Mucosa of rectum (tissue), 2 donors: Measurements from ENCODE around the gene UNC45A.
A peak's percentile ranks its signal among the peaks of the same experiment; 100 is the strongest.

ENCODE experiments used
- H3K27ac ChIP-seq, 2 donors: one replicate each; pipeline ENCODE4 v1.7.0; 2013; ENCODE audit warnings: inconsistent platforms in 2 of 2, low read depth in 2 of 2, low read length in 2 of 2
- H3K27me3 ChIP-seq, 2 donors: one replicate each; pipeline ENCODE4 v1.7.0; 2013; ENCODE audit warnings: low read length in 2 of 2; ENCODE audit not compliant: control insufficient read depth in 2 of 2, insufficient read depth in 2 of 2
- H3K36me3 ChIP-seq, 2 donors: one replicate each; pipeline ENCODE4 v1.7.0; 2013; ENCODE audit warnings: low read length in 2 of 2; ENCODE audit not compliant: control insufficient read depth in 2 of 2, insufficient read depth in 2 of 2
- H3K4me1 ChIP-seq, 2 donors: one replicate each; pipeline ENCODE4 v1.7.0; 2013; ENCODE audit warnings: low read length in 2 of 2, mild to moderate bottlenecking in 1 of 2; ENCODE audit not compliant: control insufficient read depth in 2 of 2, insufficient read depth in 2 of 2
- H3K4me3 ChIP-seq, 2 donors: one replicate each; pipeline ENCODE4 v1.7.0; 2013; ENCODE audit warnings: low read length in 2 of 2
- H3K9ac ChIP-seq, 2 donors: one replicate each; pipeline ENCODE4 v1.7.0; 2013; ENCODE audit warnings: low read length in 2 of 2, low read depth in 1 of 2, mild to moderate bottlenecking in 1 of 2
- H3K9me3 ChIP-seq, 2 donors: one replicate each; pipeline ENCODE4 v1.7.0; 2013; ENCODE audit warnings: low read length in 2 of 2; ENCODE audit not compliant: control insufficient read depth in 2 of 2
- donor health status: healthy.
- donor health status: Normal muscosa, but diverticular disease.

UNC45A gene

GRCh38 chr15:90910441-90911301 lies 24.4 kb upstream of the UNC45A start:
- Histone ChIP-seq H3K4me3 (no peak overlapping the region), H3K9ac (no peak overlapping the region), H3K9me3 (no peaks in the 10 kb centered on the region), H3K4me1 (no peaks in the 10 kb centered on the region), H3K27me3 (no peaks in the 10 kb centered on the region), H3K27ac (no peak overlapping the region), H3K36me3 (peaks cover 78 to 85% of the 10 kb centered on the region in 2 donors)

DNA sequence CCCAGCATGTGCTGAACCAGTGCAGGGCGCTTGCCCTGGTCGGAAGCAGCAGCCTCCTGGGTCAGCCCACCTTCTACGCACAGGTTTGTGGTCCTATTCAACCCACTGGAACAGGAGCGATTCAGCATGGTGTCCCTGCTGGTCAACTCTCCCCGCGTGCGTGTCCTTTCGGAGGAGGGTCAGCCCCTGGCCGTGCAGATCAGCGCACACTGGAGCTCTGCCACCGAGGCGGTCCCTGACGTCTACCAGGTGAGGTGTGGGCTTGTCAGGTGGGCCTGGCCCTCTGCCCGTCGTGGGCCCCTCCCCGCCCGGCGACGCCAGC lies 23.8 kb upstream of the UNC45A start:
- Histone ChIP-seq H3K4me1 (no peaks in the 10 kb centered on the region), H3K36me3 (peaks cover 78 to 81% of the 10 kb centered on the region in 2 donors), H3K9ac (no peak overlapping the region), H3K27ac (no peak overlapping the region), H3K4me3 (no peak overlapping the region), H3K27me3 (no peaks in the 10 kb centered on the region), H3K9me3 (no peaks in the 10 kb centered on the region)

GRCh38 chr15:90911906-90912769 lies 22.9 kb upstream of the UNC45A start:
- Histone ChIP-seq H3K9ac (no peak overlapping the region), H3K36me3 (peaks cover 78 to 81% of the 10 kb centered on the region in 2 donors)

DNA sequence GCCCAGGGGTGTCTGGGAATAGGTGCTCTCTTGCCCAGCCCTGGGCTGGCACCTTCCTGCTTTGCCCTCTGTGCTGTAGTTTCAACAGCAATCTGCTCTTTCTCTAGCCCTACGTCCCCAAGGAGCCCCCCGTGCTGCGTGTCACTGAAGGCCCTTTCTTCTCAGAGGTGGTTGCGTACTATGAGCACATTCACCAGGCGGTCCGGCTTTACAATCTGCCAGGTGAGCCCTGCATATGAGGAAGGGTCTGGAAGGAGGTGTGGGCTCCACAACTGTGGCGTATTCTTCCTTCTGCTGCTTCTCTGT lies 22.4 kb upstream of the UNC45A start:
- no peak overlapping the region for H3K9ac ChIP-seq
- no peaks in the 10 kb centered on the region for H3K4me1 ChIP-seq
- H3K4me3 ChIP-seq = no peak overlapping the region
- H3K27ac ChIP-seq = no peak overlapping the region
- no peaks in the 10 kb centered on the region for H3K9me3 ChIP-seq
- peaks cover 78 to 81% of the 10 kb centered on the region in 2 donors for H3K36me3 ChIP-seq
- no peaks in the 10 kb centered on the region for H3K27me3 ChIP-seq

More at GRCh38 chr15:90911906-90912769, 22.9 kb upstream of the UNC45A start:
- H3K4me1 ChIP-seq = no peaks in the 10 kb centered on the region
- no peak overlapping the region for H3K4me3 ChIP-seq
- no peaks in the 10 kb centered on the region for H3K27me3 ChIP-seq
- no peak overlapping the region for H3K27ac ChIP-seq
- H3K9me3 ChIP-seq = no peaks in the 10 kb centered on the region

DNA sequence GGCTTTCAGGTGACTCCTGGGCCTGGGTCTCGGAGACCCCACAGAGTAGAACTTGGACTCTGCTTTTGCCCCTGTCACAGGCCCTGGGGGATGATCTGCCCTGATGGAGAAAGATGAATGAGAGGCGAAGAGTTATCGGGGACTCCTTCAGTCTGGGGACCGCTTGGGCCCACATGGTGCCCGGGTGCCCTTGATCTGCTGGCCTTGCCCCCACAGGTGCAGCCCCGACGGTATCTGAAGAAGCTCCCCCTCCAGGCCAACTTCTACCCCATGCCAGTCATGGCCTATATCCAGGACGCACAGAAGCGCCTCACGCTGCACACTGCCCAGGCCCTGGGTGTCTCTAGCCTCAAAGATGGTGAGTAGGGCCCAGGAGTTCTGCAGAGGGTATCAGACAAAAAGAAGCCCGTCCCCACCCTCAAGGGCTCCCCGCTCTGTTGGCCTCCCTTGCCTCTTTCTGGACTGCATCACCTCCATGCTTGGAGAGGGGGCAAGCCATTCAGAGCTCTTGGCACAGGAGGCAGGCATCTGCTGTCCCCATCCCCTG lies 21.6 kb upstream of the UNC45A start:
- no peak overlapping the region for H3K9ac ChIP-seq
- no peaks in the 10 kb centered on the region for H3K9me3 ChIP-seq
- H3K27ac ChIP-seq = no peak overlapping the region
- H3K27me3 ChIP-seq = no peaks in the 10 kb centered on the region
- peaks cover 83 to 86% of the 10 kb centered on the region in 2 donors for H3K36me3 ChIP-seq
- no peak overlapping the region for H3K4me3 ChIP-seq
- no peaks in the 10 kb centered on the region for H3K4me1 ChIP-seq

DNA sequence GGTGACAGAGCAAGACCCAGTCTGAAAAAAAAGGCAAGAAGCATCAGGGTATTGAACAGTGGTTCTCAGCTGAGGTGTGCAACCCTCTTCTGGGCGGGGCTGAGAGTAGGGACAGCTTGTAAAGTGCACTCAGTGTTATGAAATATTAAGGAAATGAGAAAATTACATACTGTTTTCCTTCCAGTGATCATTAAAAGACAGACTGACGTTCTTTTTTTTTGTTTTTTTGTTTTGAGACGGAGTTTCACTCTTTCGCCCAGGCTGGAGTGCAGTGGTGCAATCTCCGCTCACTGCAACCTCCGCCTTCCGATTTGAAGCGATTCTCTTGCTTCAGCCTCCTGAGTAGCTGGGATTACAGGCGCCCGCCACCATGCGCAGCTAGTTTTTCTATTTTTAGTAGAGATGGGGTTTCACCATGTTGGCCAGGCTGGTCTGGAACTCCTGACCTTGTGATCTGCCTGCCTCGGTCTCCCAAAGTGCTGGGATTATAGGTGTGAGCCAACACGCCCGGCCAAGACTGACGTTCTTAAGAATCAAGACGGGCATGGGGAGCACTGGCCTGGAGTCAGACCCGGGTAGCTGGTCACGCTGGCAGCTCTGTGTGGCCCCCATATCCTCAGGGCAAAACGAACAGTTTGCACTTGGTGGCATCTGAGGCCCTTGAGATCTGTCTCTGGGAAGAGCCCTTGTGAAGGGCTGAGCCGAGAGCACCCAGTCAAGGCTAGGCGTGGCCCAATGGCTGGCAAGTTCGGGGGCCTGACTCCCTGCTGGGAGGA lies 20.6 kb upstream of the UNC45A start:
- Histone ChIP-seq H3K9me3 (no peaks in the 10 kb centered on the region), H3K27ac (no peak overlapping the region), H3K27me3 (no peaks in the 10 kb centered on the region), H3K36me3 (peaks cover 87 to 88% of the 10 kb centered on the region in 2 donors), H3K9ac (no peak overlapping the region), H3K4me3 (no peak overlapping the region), H3K4me1 (no peaks in the 10 kb centered on the region)

- H3K27me3 ChIP-seq = no peaks in the 10 kb centered on the region
- no peak overlapping the region for H3K4me3 ChIP-seq
- peaks cover 91 to 92% of the 10 kb centered on the region in 2 donors for H3K36me3 ChIP-seq
- no peak overlapping the region for H3K9ac ChIP-seq
- H3K9me3 ChIP-seq = no peaks in the 10 kb centered on the region
- peak overlapping the region in 1 of 2 donors; percentile 52 for H3K27ac ChIP-seq
- H3K4me1 ChIP-seq = no peaks in the 10 kb centered on the region
These were observed 19.8 kb upstream of the UNC45A start for GRCh38 chr15:90915216-90915807.

- H3K9ac ChIP-seq = no peak overlapping the region
- peak overlapping the region in 1 of 2 donors; percentile 52 for H3K27ac ChIP-seq
- no peak overlapping the region for H3K4me3 ChIP-seq
- no peaks in the 10 kb centered on the region for H3K27me3 ChIP-seq
- H3K9me3 ChIP-seq = no peaks in the 10 kb centered on the region
- H3K36me3 ChIP-seq = peaks cover 91% of the 10 kb centered on the region in 2 donors
- H3K4me1 ChIP-seq = no peaks in the 10 kb centered on the region
These were observed 19.2 kb upstream of the UNC45A start for GRCh38 chr15:90915808-90916440.

DNA sequence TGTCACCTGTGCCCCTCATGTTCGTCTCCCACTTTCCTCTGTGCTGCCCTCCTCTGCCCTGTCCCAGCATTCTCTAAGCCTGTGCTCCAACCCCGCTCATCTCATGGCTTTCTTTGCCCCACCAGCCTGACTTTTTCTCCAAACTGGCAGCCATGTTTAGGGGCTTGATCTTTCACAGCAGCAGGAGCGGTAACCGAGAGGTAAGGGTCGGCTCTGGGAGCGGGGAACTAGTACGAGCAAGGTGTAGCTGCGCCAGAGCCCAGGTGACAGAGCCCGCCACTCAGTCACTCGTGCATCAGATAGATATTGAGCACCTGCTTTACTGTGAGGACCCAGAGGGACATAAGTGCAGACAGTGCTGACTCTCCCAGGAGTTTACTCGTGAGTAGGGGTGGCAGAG lies 18.6 kb upstream of the UNC45A start:
- Histone ChIP-seq H3K27ac (peak overlapping the region in 1 of 2 donors; percentile 52), H3K27me3 (no peaks in the 10 kb centered on the region), H3K36me3 (peaks cover 90 to 91% of the 10 kb centered on the region in 2 donors), H3K9ac (no peak overlapping the region), H3K9me3 (no peaks in the 10 kb centered on the region), H3K4me1 (no peaks in the 10 kb centered on the region), H3K4me3 (no peak overlapping the region)
